NCI-H2196 treated with DMSO at 0.1 percent for 48 hours (cell line): ENCODE results near the gene GAPVD1.
"Not testable (repeated sequence)": the region's sequence is repeated elsewhere in the genome, so short reads cannot be mapped to it uniquely, and the experiment has no call there.

ENCODE experiments used
- DNase-seq: peaks from one replicate; lab custom pipeline; 2025; ENCODE audit not compliant: unreplicated experiment; lab: John Stamatoyannopoulos, UW

The GAPVD1 gene

DNA sequence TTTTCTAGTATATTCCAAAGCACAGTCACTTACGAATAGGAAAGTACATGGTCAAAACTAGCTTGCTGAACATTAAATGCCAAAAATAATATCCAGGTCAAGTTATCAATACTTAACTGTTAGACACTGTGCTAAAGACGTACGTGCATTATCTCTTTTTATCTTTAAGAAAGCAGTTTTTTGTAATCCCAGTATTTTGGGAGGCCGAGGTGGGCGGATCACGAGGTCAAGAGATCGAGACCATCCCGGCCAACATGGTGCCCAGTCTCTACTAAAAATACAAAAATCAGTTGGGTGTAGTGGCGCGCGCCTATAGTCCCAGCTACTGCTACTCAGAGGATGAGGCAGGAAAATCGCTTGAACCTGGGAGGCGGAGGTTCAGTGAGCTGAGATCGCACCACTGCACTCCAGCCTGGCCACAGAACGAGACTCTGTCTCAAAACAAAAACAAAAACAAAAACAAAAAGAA, 17.8 kb upstream of the GAPVD1 start:
- DNase-seq: no peak

DNA sequence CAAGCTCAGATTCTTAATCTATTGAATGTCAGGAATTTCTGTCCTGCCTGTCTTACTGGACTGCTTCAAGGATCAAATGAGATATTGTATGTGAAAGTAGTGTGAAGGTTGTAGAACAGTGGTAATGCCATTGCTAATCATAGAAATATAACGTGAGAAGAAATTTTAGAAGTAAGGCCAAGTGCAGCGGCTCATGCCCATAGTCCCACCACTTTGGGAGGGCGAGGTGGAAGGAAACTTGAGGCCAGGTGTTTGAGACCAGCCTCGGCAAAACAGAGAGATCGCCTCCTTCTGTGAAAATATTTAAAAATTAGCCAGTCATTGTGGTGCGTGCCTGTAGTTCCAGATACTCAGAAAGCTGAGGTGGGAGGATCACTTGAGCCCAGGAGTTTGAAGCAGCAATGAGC, 15.4 kb upstream of the GAPVD1 start:
- no peak for DNase-seq

DNA sequence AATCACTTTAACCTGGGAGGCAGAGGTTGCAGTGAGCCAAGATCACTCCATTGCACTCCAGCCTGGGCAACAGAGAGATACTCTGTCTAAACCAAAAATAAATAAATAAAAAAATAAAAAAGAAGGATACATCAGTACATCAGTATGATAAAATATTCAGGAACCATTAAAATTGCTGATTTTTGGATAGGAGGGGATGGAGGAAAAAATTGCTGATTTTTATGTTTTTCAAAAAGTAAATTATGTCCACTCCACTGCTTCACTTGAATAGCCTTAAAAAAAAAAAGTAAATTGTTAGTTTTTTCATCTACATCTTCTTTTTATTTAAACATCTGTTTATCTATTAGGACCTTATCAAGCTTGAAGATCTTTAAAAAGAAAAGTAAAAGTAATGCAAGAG, 7.4 kb upstream of the GAPVD1 start:
- no peak for DNase-seq

DNA sequence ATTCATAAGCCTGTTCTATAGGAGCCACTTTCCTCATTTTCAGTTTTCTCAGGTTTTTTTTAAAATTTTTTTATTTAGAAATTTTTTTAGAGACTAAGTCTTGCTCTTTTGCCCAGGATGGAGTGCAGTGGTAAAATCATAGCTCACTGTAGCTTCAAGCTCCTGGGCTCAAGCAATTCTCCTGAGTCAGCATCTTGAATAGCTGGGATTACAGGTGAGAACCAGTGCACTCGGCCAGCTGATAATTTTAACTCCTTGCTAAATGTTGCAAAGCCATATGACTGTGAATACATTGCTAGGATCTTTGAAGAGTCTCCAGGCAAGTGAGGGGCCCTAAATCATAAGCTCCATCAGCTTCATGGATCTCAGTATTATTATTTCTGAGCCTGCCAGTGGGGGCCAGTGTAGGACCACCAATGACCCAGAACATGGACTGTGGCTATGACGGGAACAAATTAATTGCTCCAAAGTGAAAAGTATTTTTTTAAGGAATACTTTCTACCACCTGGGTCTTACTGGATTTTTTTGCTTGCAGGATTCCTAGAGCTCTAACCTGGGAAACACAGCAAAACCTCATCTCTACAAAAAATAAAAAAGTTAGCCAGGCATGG, 5.7 kb upstream of the GAPVD1 start:
- no peak for DNase-seq

DNA sequence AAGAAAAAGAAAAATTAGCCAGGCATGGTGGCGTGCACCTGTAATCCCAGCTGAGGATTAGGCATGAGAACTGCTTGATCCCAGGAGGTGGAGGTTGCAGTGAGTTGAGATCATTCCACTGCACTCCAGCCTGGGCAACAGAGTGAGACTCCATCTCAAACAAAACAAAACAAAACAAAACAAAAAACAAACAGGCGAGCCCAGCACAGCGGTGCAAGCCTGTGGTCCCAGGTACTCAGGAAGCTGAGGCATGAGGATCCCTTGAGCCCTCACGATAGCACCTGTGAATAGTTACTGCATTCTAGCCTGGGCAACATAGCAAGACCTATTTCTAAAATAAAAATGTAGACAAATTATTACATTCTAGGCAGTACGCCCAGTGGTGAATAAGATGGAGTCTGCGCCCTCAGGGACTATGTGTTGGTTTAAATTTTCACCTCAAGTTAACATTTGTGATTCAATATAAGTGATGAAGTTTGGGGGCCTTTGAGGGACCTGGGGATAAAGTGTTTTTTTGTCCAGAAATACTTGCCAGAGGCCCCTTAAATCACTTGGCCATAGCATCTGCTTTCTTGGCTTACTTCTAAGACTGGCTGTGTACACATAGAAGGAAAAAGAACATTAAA, 3.4 kb upstream of the GAPVD1 start:
- DNase-seq: no peak

DNA sequence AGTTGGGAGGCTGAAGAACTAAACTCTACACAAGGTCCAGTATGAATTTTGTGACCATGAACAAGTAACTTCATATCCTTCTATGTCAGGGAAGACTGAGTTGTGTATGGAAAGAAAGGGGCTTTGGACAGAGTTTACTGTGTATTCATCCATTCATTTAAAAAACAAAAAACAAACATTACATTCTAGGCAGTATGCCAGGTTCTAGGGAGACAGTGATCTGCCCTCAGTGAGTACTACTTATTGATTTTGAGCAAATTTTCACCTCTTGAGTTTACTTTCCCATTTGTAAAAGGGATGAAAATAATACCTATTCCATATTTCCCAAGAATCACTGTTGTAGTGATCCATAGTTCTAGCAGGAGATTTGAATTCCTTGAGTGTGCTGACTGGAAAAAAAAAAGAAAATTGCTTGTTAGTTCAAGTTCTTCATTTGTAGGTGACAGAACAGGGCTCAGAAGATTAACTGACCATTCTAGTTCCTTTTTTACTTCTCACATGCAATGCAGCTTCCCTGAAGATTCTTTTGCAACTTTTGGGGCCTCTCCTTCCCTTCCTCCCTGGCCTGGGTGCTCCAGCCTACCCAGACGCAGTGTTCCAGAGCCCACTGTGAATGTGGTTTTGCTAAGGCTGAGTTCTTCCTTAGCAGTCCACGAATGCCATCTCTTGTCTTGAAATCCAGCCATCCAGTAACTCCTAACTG, 2.6 kb upstream of the GAPVD1 start:
- no peak for DNase-seq

DNA sequence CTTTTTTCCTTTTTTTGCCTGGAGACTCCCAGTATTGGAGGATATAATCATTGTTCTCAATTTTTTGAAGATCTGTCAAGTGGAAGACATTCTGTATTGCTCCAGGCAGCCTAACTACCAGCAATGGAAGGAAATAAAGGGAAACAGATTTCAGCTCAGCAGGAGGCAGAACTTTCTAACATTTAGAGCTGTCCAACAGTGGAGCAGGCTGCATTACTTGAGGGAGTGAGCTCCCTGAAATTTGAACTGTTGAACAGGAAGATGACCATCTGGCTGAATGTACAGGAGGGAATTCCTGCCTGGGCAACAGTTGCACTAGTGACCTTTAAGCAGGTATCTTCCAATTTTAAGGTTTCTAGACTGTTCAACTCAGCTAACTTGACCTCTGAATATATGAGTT, 1.1 kb upstream of the GAPVD1 start:
- no peak for DNase-seq

DNA sequence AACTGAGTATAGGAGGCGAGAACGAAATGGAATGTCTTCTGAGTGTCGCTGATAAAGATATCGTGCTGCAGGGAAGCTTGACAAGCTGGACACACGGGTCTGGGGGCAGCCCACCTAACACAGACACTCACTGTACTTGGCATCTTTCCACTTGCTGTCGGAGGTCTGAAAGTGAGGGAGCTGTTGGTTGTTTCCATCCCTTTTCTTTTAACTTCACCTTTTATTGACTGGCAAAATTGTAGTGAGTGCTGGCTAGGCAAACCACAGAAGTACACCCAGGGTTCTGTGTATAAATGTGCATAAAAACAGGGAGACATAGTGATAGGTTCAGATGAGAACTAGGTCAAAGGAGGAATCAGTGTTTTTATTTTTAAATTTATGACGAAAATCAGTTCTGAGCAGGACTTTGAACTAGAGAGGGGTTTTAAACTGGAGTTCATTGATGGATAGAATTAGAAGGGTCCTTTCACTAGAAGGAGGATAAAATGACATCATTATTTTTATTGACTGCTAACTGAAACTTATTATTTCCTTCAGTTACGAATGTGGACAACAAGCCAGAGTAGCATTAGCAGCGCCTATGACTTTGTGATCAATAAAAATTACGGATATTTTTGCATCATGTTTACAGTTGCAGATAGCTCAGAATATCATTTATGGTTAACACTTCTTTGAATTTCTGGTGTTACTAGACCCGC, 817 bp downstream of the GAPVD1 start:
- DNase-seq: no peak

DNA sequence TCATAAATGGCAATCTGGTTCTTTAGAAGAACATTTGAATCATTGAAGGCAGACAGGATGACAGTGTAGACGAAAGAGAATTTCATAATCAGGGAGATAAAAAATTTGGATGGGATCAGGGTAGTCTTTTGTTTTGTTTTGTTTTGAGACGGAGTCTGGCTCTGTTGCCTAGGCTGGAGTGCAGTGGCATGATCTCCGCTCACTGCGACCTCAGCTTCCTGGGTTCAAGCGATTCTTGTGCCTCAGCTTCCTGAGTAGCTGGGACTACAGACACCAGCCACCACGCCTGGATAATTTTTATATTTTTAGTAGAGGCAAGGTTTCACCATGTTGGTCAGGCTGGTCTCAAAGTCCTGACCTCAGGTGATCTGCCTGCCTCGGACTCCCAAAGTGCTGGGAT, 2.4 kb downstream of the GAPVD1 start:
- DNase-seq: not testable (repeated sequence)

DNA sequence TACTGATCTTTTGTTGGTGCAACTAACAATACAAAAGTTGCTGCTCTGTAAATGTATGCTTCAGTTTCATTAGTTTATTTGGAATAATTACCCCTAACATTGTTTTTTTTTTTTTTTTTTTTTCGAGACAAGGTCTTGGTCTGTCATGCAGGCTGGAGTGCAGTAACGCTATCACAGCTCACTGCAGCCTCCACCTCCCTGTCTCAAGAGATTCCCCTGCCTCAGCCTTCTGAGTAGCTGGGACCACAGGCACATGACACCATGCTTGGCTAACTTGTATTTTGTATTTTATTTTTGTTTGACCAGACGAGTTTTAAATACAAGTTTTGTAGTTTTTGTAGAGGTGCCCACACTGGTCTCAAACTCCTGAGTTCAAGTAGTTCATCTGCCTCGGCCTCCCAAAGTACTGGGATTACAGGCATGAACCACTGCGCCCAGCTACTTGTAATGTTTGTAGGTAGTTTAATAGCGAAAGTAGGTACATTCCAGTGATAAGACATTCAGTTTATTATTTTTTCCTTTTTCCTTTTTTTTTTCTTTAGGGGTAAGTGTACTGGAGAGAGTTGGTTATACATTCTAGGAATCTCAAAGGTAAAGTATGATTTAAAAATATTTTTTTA, 6.9 kb downstream of the GAPVD1 start:
- no peak for DNase-seq

DNA sequence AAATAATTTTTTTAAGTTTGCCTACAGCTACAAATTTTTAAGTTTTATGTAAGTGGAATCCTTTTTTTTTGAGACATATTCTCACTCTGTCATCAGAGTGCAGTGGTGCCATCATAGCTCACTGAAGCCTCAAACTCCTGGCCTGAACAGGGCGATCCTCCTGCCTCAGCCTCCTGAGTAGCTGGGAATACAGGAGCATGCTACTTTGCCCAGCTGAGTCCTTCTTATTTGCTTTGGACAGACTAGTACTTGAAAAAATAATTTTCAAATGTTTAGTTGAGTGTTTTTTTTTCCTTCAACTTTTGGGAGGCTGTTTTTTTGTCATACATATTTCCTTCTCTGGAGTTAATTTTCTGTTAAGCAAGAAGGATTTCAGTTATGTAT, 7.4 kb downstream of the GAPVD1 start:
- no peak for DNase-seq

DNA sequence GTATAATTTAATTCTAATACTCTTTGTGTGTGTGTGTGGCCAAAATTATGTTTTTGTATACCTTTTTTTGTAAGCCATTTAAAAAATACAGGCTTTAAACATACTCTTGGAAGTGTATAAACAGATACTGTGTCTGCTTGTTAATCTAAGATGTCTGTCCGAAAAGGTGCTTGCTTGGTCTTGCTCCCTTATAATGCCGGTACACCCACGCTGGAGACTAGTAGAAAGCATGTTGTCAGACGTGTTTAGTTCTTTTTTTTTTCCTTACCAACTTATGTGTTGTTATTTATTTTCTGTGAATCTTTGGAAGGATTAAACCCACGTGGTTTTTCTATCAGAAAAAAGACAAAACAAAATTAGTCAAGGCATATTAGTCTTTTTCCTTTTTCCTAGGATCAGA, 9.5 kb downstream of the GAPVD1 start:
- no peak for DNase-seq

DNA sequence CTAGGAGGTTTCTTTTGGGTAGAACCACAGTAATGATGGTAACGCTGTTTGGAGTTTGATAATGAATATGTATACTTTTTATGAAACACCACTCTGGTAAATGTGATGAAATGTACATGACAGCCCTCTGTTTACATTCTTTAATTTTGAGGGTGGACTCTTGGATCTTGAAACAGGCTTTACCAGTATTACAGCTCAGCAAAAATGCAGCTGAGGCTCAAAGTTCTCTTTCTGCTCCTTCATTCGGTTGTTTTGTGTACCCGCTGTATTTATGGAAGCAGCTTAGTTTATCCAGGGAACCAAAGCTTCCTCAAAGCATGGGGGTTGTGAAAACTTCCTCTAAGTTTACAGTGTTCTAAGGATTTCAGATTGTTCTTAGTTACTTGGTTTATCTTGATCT, 11.1 kb downstream of the GAPVD1 start:
- DNase-seq: no peak

DNA sequence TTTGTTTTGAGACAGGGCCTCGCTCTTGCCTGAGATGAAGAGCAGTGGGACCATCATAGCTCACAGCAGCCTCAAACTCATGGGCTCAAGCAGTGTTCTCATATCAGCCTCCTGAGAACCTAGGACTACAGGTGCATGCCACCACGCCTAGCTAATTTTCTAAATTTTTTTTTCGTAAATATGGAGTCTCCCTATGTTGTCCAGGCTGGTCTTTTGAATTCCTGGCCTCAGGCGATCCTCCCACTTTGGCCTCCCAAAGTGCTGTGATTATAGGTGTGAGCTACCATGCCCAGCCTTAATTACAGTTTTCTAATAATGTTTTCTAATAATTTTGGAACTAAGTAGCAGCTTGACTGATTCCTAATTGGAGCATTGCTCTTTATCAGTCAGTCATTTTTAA, 15.1 kb downstream of the GAPVD1 start:
- no peak for DNase-seq

DNA sequence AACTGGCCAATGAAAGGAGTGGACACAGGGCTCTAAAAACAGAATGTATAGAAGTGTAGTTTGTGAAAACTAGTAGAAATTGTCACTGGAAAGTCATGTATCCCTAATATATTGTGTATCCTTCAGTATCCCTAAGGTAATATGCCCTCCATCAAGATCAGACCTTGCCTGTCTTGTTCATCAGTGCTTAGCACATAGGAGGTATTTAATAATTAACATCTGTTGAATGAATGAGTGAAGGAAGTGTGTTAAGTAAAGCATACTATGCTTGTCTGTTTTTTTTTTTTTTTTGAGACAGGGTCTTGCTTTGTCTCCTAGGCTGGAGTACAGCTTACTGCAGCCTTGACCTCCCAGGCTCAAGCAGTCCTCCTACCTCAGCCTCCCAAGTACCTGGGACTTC, 15.8 kb downstream of the GAPVD1 start:
- DNase-seq: no peak

DNA sequence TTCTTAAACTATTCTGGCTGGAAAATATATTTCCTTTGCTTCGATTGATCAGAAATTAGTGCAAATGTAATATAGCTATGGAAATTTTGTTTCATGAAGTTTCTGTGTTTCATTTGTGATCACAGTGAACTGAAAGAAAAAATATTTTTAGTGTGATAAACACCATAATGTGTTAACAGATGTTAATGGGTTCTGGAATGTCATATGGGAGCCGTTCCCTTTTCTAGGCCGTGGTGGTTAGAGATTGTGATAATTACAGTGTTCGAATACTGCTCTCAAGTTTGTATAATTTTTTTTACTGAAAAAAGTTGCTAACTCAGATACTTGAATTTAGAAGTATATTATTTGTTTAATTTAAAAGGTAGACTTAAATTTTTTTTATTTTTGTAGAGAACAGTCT, 19.3 kb downstream of the GAPVD1 start:
- no peak for DNase-seq

DNA sequence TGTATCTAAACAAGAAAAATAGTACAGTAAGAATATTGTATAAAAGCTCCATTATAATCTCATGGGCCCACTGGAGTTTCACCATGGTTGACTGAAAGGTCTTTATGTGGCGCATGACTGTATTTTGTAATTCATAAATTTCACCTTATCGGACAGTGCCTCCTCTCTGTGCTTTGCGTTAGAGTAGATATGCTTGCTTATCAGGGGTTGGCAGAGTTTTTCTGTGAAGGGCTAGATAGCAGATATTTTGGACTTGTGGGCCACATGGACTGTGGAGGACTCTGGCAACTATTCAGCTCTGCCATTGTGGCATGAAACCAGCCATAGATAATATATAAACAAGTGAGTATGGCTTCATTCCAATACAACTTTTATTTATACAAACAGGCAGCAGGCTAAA, 23.2 kb downstream of the GAPVD1 start:
- no peak for DNase-seq

DNA sequence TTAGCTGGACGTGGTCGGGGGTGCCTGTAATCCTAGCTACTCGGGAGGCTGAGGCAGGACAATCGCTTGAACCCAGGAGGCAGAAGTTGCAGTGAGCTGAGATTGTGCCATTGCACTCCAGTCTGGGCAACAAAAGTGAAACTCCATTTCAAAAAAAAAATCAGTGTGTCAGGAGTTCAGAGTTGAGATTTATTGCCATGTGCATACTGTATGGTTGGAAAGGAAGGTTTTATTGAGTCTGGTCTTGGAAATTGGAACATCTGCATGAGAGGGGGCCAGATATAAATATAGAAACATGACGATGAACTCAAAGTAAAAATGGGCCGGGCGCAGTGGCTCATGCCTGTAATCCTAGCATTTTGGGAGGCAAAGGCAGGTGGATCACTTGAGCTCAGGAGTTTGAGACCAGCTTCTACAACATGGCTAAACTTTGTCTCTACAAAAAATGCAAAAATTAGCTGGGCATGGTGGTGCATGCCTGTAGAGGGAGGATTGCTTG, 25.4 kb downstream of the GAPVD1 start:
- not testable (repeated sequence) for DNase-seq

DNA sequence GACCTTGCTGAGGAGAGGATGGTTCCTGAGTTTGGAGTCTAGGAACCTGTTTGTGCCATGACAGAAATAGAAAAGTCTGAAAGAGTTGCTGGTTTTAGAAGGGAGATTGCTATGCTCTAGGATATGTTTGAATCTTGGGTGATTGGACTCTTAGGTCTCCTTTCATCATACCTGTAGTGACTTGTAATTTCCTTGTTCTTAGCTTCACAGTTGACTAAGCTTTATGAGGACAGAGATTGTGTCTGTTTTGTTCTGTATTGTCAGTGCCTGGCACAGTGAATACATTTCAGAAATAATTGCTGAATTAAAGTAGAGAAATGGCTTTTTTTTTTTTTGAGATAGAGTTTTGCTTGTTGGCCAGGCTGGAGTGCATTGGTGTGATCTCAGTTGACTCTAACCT, 31.5 kb downstream of the GAPVD1 start:
- no peak for DNase-seq

DNA sequence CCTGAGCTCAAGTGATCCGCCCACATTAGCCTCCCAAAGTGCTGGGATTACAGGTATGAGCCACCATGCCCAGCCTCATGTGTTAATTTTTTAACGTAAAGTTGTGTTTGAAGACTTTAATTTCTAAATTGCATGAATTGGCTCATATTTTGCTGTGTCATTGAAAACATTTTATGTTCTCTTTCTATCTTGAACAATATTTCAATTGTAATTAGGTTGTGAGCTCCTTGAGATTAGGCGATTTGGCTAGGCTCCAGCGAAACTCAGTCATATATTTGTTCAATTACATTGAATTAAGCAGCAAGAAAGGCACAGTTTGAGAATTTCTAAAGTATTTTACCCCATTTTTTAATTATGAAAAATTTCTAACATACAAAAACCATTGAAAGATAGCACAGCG, 34.0 kb downstream of the GAPVD1 start:
- no peak for DNase-seq

DNA sequence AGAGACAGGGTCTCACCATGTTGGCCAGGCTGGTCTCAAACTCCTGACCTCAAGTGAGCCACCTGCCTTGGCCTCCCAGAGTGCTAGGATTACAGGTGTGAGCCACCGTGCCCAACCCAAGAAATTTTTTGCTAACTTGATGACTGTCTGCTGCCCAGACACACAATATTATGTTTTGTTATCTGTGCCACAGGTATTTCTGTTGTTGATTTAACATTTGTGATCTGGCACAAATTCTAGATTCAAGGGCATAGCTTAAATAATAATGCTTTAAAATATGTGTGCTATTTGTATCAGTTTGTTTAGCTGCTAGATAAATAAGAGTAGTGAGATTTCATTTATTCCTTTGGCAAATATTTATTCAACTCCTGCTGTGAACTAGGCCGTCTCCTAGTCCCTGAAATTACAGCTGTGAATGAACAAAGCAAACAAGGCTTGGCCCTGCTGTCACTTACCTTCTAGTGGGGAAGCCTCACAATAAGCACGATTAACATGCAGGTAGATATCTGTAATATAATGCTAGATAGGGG, 35.3 kb downstream of the GAPVD1 start:
- DNase-seq: peak; percentile 87
